Measurements from ENCODE around the gene KDM6A. TPM values are rescaled to one million over a fixed set of nuclear protein-coding genes. Genes with fewer than 3 reads are reported as not detected.
A peak's percentile ranks its signal among the peaks of the same experiment; 100 is the strongest.
"Not testable (repeated sequence)": the region's sequence is repeated elsewhere in the genome, so short reads cannot be mapped to it uniquely, and the experiment has no call there.

Gene KDM6A
- total RNA-seq, 1 experiment from 2014 or later: 42.8 TPM

DNA sequence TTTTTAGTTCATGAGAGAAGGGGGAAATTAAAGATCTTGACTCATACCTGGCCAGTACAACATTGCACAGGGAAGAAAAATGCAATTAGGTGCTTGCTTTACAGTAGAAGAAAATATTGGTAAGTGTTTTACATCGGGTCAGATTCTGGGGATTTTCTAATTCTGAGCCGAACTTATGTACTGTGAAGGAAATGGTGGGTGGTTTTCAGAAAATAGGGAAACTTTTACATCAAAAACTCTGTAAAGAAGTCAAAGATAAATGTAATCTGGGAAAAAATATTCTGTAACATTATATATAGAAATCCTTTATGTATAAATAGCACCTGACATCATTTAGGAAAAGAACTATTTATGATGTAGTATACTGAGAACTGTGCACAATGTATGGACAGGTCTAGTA lies 75.4 kb downstream of the KDM6A start:
- Mint-ChIP-seq H3K27me3 (ENCODE audit: unreplicated experiment) (no peaks in the 10 kb centered on the region), H3K4me1 (ENCODE audit: low read depth, unreplicated experiment) (peaks cover 19% of the 10 kb centered on the region), H3K27ac (ENCODE audit: unreplicated experiment) (no peak overlapping the region), H3K36me3 (ENCODE audit: insufficient read depth, unreplicated experiment) (peaks cover 4% of the 10 kb centered on the region), H3K4me3 (ENCODE audit: low read depth, unreplicated experiment) (no peak overlapping the region), H3K9me3 (ENCODE audit: low read depth, unreplicated experiment) (no peaks in the 10 kb centered on the region)
- intact Hi-C loops (cut with micrococcal nuclease; ENCODE audit: unreplicated experiment): no loop called here
- DNase-seq: no peak
- CTCF ChIA-PET: no interaction called here
- no TSS peak for BruUV-seq (replicated peaks)
- TF ChIP-seq, protein P1, sequence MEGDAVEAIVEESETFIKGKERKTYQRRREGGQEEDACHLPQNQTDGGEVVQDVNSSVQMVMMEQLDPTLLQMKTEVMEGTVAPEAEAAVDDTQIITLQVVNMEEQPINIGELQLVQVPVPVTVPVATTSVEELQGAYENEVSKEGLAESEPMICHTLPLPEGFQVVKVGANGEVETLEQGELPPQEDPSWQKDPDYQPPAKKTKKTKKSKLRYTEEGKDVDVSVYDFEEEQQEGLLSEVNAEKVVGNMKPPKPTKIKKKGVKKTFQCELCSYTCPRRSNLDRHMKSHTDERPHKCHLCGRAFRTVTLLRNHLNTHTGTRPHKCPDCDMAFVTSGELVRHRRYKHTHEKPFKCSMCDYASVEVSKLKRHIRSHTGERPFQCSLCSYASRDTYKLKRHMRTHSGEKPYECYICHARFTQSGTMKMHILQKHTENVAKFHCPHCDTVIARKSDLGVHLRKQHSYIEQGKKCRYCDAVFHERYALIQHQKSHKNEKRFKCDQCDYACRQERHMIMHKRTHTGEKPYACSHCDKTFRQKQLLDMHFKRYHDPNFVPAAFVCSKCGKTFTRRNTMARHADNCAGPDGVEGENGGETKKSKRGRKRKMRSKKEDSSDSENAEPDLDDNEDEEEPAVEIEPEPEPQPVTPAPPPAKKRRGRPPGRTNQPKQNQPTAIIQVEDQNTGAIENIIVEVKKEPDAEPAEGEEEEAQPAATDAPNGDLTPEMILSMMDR (IDR thresholded peaks at IDR 0.05; ENCODE audit: unreplicated experiment): no peak

DNA sequence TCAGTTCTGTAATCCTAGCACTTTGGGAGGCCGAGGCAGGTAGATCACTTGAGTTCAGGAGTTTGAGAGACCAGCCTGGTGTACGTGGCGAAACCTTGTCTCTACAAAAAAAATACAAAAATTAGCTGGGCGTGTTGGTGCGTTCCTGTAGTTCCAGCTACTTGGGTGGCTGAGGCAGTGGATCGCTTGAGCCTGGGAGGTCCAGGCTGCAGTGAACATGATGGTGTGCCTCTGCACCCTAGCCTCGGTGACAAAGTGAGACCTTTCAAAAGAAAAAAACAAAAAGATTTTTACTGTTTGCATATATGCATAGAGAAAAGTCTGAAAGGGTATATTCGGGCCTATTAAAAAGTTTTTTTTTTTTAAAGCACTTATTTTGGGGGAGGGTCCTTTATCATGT lies 76.1 kb downstream of the KDM6A start:
- TF ChIP-seq, protein P1 (IDR thresholded peaks at IDR 0.05; ENCODE audit: unreplicated experiment): no peak
- DNase-seq: no peak
- peaks cover 21% of the 10 kb centered on the region for H3K4me1 Mint-ChIP-seq (ENCODE audit: low read depth, unreplicated experiment)
- CTCF ChIA-PET: no interaction called here
- no TSS peak for BruUV-seq (replicated peaks)
- no peaks in the 10 kb centered on the region for H3K9me3 Mint-ChIP-seq (ENCODE audit: low read depth, unreplicated experiment)
- intact Hi-C loops (cut with micrococcal nuclease; ENCODE audit: unreplicated experiment): no loop called here
- H3K36me3 Mint-ChIP-seq (ENCODE audit: insufficient read depth, unreplicated experiment): peaks cover 4% of the 10 kb centered on the region
- H3K27ac Mint-ChIP-seq (ENCODE audit: unreplicated experiment): no peak overlapping the region
- no peaks in the 10 kb centered on the region for H3K27me3 Mint-ChIP-seq (ENCODE audit: unreplicated experiment)
- H3K4me3 Mint-ChIP-seq (ENCODE audit: low read depth, unreplicated experiment): no peak overlapping the region

DNA sequence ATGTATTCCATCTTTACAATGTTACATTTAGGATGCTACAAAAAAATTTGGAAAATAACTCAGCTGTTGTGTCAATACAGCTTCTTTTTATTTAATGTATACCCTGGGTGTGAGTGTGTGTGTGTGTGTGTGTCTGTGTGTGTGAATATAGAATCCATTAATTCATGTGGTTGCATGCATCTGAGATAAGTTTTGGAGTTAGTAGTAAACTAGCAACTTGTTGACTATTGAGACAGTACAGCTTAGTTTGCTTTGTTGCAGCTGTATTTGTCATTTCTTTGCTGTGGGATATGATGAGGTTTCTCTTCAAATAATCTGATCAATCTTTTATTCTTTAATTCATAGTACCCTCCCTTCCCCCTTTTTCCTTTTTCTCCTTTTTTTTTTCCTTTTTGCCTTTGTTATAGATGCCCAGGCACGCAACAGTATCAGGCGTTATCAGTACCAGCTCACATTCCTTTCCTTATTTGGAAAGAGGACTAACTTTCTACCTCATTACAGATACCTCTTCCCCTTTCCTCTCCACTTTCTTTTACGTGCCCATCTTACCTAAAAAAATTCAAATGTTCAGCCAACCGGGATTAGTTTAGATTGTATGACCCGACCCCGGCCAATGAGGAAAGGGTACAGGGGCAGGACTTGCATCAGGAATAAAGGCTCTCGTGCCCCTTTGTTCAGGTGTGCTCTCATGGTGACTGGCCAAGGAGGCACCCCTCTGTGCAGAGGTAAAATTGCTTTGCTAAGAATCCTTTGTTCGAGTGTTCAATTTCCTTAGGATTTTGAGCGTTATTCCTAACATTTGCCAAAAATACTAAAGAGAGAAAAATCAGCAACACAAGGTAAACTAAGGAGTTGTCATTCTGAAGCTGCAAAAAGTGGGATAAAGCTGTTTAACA lies 77.7 kb downstream of the KDM6A start:
- H3K36me3 Mint-ChIP-seq (ENCODE audit: insufficient read depth, unreplicated experiment); BruUV-seq (replicated peaks); H3K27me3 Mint-ChIP-seq (ENCODE audit: unreplicated experiment); H3K9me3 Mint-ChIP-seq (ENCODE audit: low read depth, unreplicated experiment); DNase-seq; intact Hi-C loops (cut with micrococcal nuclease; ENCODE audit: unreplicated experiment): not testable (repeated sequence)
- CTCF ChIA-PET: interaction anchor here (0.6 to 1.0 kb wide), 3 partner anchors 54 to 814 kb away, joined by 3 read pairs; partner anchors contain the start of gene KDM6A
- Mint-ChIP-seq H3K27ac (ENCODE audit: unreplicated experiment) (peak overlapping the region; percentile 14), H3K4me1 (ENCODE audit: low read depth, unreplicated experiment) (peaks cover 35% of the 10 kb centered on the region), H3K4me3 (ENCODE audit: low read depth, unreplicated experiment) (peak overlapping the region; percentile 27)

DNA sequence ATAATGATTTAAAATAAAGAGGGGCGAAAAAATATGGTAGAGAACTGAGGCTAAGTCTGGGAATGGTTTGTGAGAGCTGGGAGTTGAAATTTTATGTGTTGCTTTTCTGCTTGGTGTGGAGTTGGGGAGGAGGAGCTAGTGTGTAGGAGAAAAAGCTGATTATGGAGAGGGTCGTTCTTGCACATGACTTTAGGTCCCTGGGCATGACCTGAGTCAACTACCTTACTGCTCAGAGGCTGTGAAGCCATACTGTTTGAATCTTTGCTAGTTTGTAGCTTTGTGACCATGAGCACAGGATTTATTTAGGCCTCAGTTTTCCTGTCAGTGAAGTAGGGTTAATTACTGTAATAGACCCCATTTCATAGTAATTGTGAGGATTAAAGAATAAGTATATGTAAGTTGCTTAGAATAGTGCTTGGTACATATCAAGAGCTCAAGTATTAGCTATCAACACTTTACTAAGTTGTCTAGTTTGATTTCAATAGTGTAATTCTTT lies 78.6 kb downstream of the KDM6A start:
- Mint-ChIP-seq H3K4me1 (ENCODE audit: low read depth, unreplicated experiment) (peaks cover 35% of the 10 kb centered on the region), H3K27ac (ENCODE audit: unreplicated experiment) (peak overlapping the region; percentile 14), H3K4me3 (ENCODE audit: low read depth, unreplicated experiment) (no peak overlapping the region)

More for the DNA sequence above, 78.6 kb downstream of the KDM6A start:
- CTCF ChIA-PET: no interaction called here
- Mint-ChIP-seq H3K9me3 (ENCODE audit: low read depth, unreplicated experiment) (no peaks in the 10 kb centered on the region), H3K27me3 (ENCODE audit: unreplicated experiment) (no peaks in the 10 kb centered on the region), H3K36me3 (ENCODE audit: insufficient read depth, unreplicated experiment) (peaks cover 2% of the 10 kb centered on the region)
- TSS peak; percentile 78 for BruUV-seq (replicated peaks)
- DNase-seq: no peak
- intact Hi-C loops (cut with micrococcal nuclease; ENCODE audit: unreplicated experiment): no loop called here
- TF ChIP-seq, protein P1 (IDR thresholded peaks at IDR 0.05; ENCODE audit: unreplicated experiment): no peak
